SW 1271 (cell line): ENCODE data around the gene PACSIN1.

Experiments used
- DNase-seq, 2 experiments: peaks; one replicate each; lab custom pipeline; 2025; lab: John Stamatoyannopoulos, UW

PACSIN1 gene

DNA sequence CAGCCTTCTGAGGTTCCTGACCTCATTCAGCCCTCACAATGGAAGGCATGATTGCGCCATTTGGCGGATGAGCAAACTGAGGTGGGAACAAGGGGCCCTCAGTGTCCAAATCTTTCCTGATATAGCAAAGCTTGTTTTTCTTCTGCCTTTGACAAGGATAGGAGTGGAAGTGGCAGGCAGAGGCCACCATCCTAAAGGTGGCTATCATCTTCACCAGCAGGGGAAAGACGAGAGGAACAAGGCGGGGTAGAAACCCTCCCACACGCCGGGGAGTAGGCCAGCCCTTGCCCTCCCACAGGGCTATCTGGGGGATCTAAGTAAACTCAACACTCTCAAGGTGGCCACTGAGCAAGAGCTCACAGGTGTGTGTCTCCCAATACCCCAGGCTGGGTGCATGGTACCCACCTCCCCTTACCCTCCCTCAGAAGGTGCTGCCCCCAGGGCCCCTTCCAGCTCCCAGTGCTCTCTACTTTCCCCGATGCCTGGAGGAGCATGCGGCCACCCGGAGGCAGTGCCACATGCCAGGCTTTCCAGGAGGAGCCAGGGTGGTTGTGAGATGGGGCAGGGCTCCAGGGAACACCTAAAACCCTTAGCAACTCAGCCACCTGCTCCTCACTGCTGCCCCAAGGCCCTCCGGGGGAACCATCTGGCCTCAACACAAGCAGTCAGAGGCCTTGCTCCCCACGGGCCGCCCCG, 79.0 kb downstream of the PACSIN1 start:
- DNase-seq, result no peak

DNA sequence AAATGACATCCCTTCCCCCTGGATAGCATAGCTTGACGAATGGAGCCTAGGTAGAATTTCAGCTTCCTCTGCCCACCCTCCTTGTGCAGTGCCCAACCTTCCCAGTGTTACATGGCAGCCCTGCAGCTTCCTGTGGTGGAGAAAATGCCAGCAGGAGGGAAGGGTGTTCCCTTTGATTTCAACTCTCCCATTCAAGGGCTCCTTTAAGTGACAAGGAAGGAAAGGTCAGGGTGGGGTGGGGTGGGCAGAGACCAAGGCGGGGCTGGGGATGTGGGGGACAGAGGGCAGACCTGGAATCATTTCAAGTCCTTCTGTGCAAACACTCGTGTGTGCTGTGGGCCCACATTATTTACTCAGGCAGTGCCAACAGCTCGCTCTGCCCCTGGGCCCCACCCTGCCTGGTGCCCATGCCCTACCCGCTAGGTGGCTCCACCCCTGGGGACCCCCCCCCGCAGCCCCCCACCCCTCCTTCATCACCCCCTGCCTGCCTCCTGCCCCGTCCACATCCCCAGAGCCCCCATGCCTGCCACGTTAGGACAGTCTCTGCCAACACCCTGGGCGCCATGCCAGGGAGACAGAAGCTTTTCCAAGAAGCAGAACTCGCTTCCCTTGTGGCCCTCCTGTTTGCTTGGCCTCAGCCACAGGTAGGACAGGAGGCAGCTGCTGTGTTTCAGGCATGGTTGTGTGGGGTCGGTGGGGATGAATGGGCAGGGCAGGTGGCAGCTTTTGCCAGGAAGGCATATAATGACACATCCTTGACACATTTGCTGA, 80.9 kb downstream of the PACSIN1 start:
- no peak for DNase-seq

DNA sequence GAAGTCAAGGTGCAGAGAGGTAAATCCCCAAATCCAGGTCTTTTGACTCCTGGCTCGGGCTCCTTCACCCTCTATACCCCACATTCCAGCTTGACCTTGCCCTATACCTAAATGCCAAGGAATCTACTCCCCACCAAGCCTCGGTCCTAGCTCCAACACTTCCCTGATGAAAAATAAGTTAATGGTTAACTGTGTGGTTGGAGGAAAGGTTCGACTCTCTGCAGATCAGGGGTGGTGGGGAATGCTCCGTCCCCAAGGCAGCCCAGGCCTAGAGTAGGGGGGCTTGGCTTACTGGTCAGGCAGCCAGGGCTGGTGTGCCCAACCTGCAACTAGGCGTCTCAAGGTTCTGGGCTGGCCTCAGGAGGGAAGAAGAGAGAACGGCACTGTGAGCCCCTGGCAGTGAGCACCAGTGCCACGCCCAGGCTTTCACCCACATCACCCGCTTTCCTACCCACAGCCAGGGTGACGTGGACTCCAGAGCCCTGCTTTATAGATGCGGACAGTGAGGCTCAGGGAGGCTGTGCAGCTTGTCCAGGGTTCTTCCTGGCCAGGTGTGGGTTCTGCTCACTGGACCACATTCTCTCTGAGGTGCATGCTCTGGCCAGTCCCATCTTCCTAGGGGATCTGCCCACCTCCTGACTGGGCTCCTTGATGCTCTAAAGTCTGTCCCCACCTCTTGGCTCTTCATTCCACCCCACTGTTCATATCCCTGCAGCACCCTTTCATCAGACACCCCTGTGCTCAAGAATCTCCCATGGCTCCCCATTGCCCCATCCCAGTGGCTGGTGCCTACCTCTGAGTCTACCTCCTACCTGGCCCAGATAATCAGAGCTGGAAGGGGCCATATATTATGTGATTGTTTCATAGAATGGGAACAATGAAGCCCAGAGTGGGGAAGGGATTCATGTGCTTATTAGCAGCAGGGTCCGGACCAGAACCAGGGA, 82.1 kb downstream of the PACSIN1 start:
- DNase-seq, result no peak

GRCh38 chr6:34549026-34549803, 83.3 kb downstream of the PACSIN1 start:
- no peak for DNase-seq

DNA sequence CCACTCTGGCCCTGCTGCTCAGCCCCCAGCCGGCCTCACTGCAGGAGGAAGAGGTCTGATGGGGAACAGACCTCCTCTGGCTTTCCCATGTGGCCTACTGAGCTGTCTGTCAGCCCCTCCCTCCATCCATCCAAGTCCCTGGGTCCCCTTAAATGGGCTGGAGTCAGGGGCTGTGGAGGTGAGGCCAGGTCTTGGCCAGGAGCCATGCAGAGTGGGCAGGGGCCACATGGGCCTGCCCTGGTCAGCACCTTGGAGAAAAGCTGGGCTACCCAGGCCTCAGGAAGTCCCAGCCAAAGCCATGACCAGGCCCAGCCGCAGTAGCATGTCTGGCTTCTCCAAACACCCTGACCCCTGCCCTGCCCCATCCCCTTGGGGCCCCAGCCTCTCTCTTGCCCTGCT, 83.9 kb downstream of the PACSIN1 start:
- no peak for DNase-seq

DNA sequence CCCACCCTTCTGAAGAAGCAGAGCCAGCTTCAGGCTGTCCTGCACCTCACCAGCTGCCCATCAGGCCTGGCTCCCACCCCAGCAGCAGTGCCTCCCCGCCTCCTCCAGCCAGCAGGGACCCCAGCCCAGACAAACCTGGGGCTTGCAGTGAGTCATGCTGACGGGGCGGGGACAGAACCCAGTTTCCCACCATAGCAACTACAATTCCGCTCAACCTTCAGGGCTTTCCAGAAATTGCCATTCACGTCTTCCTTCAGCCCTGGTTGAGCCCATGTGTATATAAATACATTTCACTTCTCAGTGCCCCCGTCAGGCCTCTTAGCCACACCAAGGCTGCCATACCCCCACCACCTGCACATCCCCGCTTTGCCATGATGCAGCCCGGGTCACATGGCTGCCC, 85.8 kb downstream of the PACSIN1 start:
- DNase-seq, result no peak

- DNase-seq, result no peak
These were observed 86.7 kb downstream of the PACSIN1 start for GRCh38 chr6:34552620-34553019.

DNA sequence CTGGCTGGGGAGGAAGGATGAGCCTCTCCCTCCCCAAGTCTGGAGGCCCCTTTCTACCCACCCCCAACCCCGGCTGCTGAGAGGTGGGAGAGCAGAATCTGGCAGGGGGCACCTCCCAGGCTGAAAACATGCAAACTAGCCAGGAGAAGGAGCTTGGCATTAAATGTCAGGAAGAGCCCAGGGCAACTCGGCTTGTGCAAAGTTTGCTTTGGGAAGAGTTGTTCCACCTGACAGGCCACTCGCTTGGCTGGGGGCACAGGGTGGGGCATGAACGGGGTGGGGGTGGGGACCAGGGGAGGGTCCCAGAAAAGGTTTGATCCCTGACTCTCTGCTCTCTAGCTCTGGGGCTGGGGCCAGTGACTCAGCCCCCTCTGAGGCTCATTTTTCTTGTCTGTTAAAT, 87.3 kb downstream of the PACSIN1 start:
- no peak for DNase-seq

DNA sequence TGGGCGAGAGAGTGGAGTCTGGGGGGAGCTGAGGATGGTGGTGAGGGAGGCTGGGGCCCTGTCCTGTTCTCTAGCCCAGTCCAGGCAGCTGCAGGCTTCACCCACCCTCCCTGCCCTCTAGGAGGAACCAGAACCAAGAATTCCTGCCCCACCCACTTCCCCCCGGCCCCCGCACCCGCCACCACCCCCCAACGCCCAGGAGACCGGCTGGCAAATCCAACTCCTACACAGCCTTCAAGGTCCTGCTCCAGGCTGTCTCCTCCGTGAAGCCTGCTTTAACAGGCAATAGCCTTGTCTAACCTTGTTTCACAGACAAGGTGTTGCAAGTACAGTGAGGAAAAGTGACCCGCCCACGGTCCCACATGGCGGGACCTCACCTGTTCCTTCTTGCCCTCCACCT, 87.9 kb downstream of the PACSIN1 start:
- DNase-seq, result no peak

GRCh38 chr6:34554291-34555006, 88.6 kb downstream of the PACSIN1 start:
- DNase-seq, result no peak

GRCh38 chr6:34555007-34555322, 89.1 kb downstream of the PACSIN1 start:
- no peak for DNase-seq

GRCh38 chr6:34555328-34555727, 89.5 kb downstream of the PACSIN1 start:
- DNase-seq, result no peak

- no peak for DNase-seq
These were observed 90.2 kb downstream of the PACSIN1 start, which contains the start of gene SPDEF for GRCh38 chr6:34556031-34556471. TSS of gene SPDEF (minus strand) at chr6:34556329. CDS start at chr6:34544455, 11,874 bp downstream.

DNA sequence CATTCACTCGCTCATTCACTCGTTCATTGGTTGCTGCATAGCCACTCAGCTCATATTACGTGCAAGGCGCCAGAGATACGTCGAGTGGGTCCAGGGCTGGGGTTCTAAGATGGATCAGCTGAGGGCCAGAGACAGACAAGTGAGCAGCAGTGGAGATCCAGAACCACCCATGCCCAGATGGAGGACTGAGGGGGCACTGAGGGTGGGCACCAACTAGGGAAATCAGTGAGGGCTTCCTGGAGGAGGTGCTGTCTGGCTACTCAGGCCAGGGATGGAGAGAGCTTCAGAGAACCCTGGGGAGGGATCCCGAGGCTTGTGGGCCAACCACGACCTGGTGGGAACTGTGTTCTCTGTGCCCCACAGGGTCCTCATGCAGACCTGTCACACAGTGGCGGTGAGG, 90.6 kb downstream of the PACSIN1 start:
- DNase-seq, result no peak

DNA sequence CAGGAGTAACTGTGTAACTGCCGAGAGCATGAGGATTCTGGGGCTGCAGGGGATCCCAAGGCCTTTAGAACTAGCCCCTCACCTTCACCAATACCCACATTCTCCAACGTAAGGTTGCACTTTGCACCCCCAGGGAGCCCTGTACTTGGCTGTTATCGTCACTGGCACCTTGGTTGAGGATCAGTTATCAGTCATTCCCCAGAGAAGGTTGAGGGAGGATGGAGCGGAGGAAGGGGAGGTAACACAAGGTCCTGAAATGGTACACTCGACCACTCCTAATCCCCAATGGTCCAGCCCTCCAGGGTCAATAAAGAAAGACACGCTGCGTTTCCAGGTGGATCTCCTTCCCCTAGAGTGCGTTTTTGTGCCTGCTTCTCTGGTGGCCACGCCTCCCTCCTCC, 91.4 kb downstream of the PACSIN1 start:
- no peak for DNase-seq

DNA sequence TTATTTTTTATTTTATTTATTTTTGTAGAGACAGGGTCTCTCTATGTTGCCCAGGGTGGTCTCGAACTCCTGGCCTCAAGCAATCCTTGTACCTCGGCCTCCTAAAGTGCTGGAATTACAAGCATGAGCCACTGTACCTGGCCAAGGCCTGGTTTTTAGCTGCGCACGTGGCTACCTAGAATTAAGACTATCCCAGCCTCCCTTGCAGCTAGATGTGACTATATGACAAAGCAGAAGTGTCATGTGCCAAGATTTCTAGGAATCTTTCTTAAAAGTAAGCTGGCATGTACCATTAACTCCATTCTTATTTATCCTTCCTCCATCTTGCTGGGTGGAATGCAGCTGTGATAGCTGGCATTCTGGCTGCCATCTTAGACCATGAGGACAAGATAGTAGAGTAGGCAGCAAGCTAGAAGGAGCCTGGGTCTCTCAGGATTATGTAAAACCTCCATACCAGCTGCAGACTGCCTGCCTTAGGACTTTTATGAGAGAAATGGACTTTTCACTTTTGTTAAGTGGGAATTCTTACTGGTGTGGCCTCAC, 92.4 kb downstream of the PACSIN1 start:
- no peak for DNase-seq

GRCh38 chr6:34559651-34560365, 93.9 kb downstream of the PACSIN1 start:
- DNase-seq, result no peak

- DNase-seq, result no peak
These were observed 94.7 kb downstream of the PACSIN1 start for GRCh38 chr6:34560366-34561226.

DNA sequence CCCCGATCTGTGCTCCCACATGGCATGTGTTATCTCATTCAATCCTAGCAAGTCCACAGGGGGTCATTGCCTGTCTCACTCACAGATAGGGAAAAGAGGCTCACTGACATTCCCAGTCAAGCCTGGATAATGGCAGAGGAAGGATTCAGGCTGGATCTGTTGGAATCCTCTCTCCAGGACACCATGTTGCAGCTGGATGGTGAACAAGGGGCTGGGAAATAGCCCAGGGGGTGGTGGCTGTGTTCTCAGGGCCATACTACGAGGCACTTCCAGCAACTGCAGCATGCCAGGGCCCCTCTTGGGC, 95.3 kb downstream of the PACSIN1 start:
- no peak for DNase-seq
